HL-60 (cell line): Measurements from ENCODE around the gene PAMR1.

Source experiments
- CTCF ChIP-seq: IDR thresholded peaks from one replicate; pipeline ENCODE4 v1.5.1; 2011; ENCODE audit warnings: low read length, control low read depth, inconsistent platforms; ENCODE audit not compliant: insufficient read depth
- REST ChIP-seq: IDR thresholded peaks from 2 replicates; pipeline ENCODE4 v1.6.1; 2012; ENCODE audit warnings: low read depth; ENCODE audit not compliant: insufficient replicate concordance

- TF ChIP-seq CTCF = no peak
- no peak for TF ChIP-seq REST
These were observed 40.8 kb upstream of the PAMR1 start for GRCh38 chr11:35566181-35566580.
